ENCODE results near the gene TMEM72.

GRCh38 chr10:44978570-44979280 is 67.6 kb downstream of the TMEM72 start, which contains the start of gene DEPP1:
- TF ChIP-seq TAF1 (IDR thresholded peaks at IDR 0.05; ENCODE audit: borderline replicate concordance, low read depth, low read length) (peak; percentile 61; the same call in 1 of the 2 replicates), POLR2AphosphoS5 (IDR thresholded peaks at IDR 0.05; ENCODE audit: low read depth, low read length) (peak; percentile 72)

Measured in GM12892 (cell line).